ENCODE measurements around the gene KLF1. TPM values are rescaled to one million over a fixed set of nuclear protein-coding genes. Genes with fewer than 3 reads are reported as not detected.

Gene KLF1
- total and polyA plus RNA-seq, 4 experiments from 2014 or later: not detected

DNA sequence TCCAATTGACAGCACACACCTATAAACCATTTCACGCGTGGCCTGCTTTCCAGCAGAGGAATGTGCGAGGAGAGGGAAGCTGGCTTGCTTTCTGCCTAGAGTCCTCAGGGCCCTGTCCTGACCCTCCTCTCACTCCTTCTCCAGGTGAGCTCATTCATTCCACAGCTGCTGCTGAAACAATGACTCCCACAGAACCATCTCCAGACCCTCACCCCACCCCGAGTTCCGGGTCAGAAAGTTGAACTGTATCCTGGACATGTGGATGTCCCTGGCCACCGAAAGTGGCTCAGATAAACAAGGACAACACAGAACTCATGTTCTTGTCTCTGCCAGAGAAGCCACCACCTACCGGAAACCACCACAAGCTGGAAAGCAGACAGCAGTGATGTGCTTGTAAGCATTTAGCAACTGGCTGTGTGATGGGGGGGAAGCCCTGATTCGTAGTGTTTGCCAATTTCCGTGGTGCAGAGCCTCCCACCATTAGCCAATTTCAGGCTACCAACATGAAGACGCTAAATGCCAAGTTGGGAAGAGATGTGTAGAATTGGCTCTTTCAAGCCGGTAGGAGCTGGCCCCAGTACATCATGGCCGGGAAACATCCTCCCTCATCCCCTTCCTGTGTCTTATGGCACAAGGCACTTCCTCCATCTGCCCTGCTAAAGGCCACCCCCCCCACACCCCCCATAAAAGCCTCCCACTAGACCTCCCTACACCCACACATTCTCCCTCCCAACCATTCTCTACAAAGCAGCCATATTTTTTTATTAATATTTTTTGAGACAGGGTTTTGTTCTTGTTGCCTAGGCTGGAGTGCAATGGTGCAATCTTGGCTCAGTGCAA is 27.1 kb upstream of the KLF1 start:
- intact Hi-C loops (cut with micrococcal nuclease): no loop called here
- peaks cover 10 to 38% (median 21%) of the 10 kb centered on the region in 4 donors for H3K4me1 Mint-ChIP-seq
- H3K4me3 ChIP-seq (ENCODE audit: low read length in 2 of 2): peak overlapping the region; percentile 4 to 30
- H3K27ac ChIP-seq (ENCODE audit: low read depth, low read length): peak overlapping the region; percentile 40
- peak; percentile 55 to 78 (median 58) for DNase-seq
- peak overlapping the region in 7 of 8 donors; percentile 64 to 82 (median 77) for H3K4me3 Mint-ChIP-seq
- H3K27me3 ChIP-seq (ENCODE audit: insufficient read depth, low read length): no peaks in the 10 kb centered on the region
- H3K4me1 ChIP-seq (ENCODE audit: insufficient read depth, low read length): peaks cover 28% of the 10 kb centered on the region
- H3K36me3 ChIP-seq (ENCODE audit: insufficient read depth, low read length): no peaks in the 10 kb centered on the region
- peak overlapping the region; percentile 82 to 98 (median 91) for H3K27ac Mint-ChIP-seq
- no peaks in the 10 kb centered on the region for H3K27me3 Mint-ChIP-seq
- peaks cover 0 to under 1% of the 10 kb centered on the region in 2 donors for H3K36me3 Mint-ChIP-seq
- H3K9me3 Mint-ChIP-seq: peaks cover 0 to 5% (median 0%) of the 10 kb centered on the region in 8 donors
- POLR2A ChIA-PET (ENCODE audit: partially characterized antibody): interaction anchor here (0.6 to 3.9 kb wide), 17 partner anchors 9 to 1869 kb away, joined by 3 to 49 read pairs (median 3); partner anchors contain the start of genes CALR, FARSA, GADD45GIP1 and GCDH
- H3K9me3 ChIP-seq (ENCODE audit: control insufficient read depth in 1 of 2, low read length in 2 of 2): no peaks in the 10 kb centered on the region
- CTCF ChIA-PET (ENCODE audit: partially characterized antibody): interaction anchor here (0.6 to 4.8 kb wide), 8 partner anchors 10 to 156 kb away, joined by 3 to 29 read pairs (median 6); partner anchors contain the start of gene GCDH

DNA sequence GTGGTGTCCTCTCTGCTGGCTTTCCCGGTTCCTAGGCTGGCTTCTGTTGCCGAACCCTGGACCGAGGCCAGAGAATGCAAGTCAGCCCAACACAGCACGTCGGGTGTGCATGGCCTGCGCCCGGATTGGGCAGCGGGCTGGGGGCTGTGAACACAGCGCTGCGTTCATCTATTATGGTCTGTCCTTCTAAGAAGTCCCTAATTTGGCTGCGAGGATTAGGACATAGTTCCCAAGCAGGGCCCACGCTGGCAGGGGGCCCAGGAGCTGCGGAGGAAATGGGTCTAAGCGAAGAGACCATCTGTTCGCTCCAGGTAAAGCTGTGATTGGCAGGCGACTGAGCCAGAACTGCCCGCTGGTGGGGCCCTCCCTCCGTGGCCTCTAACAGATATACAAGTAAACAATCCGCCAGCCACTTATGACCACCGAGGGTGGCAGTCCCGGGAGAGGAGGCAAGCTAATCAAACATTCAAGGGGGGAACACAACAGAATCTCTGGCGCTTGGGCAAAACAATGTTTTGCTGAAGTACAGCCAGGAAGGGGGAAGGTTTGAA is 26.1 kb upstream of the KLF1 start:
- H3K36me3 Mint-ChIP-seq: no peaks in the 10 kb centered on the region
- peaks cover 21% of the 10 kb centered on the region for H3K4me1 ChIP-seq (ENCODE audit: insufficient read depth, low read length)

DNA sequence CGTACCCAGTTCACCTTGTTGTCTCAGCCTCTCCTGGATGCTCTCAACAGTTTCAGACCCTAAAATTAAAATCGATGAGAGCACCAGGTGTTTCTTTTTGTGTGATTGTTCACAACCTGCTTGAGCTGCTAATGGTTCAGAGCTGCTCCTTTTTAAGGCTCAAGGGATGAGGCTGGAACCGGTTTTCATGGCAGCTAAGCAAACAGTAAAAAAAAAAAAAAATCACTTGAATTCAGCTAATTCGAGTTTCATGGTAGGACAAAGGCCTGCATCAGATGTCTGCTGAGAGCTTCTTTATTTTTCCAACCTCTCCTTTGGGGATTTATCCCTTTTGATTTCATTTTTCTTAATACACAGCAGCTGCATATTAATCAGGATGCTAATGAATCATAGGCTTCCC is 25.6 kb upstream of the KLF1 start:
- Mint-ChIP-seq H3K36me3 (no peaks in the 10 kb centered on the region), H3K4me3 (no peak overlapping the region), H3K4me1 (peaks cover 9 to 29% (median 18%) of the 10 kb centered on the region in 4 donors), H3K9me3 (peaks cover 0 to 2% (median 0%) of the 10 kb centered on the region in 8 donors), H3K27ac (peak overlapping the region in 1 of 7 donors; percentile 81), H3K27me3 (no peaks in the 10 kb centered on the region)
- Histone ChIP-seq H3K4me1 (ENCODE audit: insufficient read depth, low read length) (peaks cover 21% of the 10 kb centered on the region), H3K36me3 (ENCODE audit: insufficient read depth, low read length) (no peaks in the 10 kb centered on the region), H3K27me3 (ENCODE audit: insufficient read depth, low read length) (no peaks in the 10 kb centered on the region), H3K27ac (ENCODE audit: low read depth, low read length) (no peak overlapping the region), H3K9me3 (ENCODE audit: control insufficient read depth in 1 of 2, low read length in 2 of 2) (no peaks in the 10 kb centered on the region), H3K4me3 (ENCODE audit: low read length in 2 of 2) (no peak overlapping the region)
- no peak for DNase-seq
- intact Hi-C loops (cut with micrococcal nuclease): no loop called here
- ChIA-PET CTCF (ENCODE audit: partially characterized antibody) (interaction anchor here (1.1 to 4.8 kb wide), 4 partner anchors 27 to 149 kb away, joined by 3 to 29 read pairs (median 8); no protein-coding TSS in a partner anchor), POLR2A (ENCODE audit: partially characterized antibody) (interaction anchor here (3.4 to 3.9 kb wide), 2 partner anchors 21 kb away, joined by 26 to 49 read pairs; partner anchors contain the start of genes FARSA and GCDH)

More for the DNA sequence above, 26.1 kb upstream of the KLF1 start:
- Mint-ChIP-seq H3K4me1 (peaks cover 9 to 29% (median 18%) of the 10 kb centered on the region in 4 donors), H3K27ac (peak overlapping the region in 5 of 7 donors; percentile 3 to 98 (median 88)), H3K9me3 (peaks cover 0 to 2% (median 0%) of the 10 kb centered on the region in 8 donors), H3K27me3 (no peaks in the 10 kb centered on the region), H3K4me3 (peak overlapping the region in 2 of 8 donors; percentile 5 to 31)
- no peaks in the 10 kb centered on the region for H3K9me3 ChIP-seq (ENCODE audit: control insufficient read depth in 1 of 2, low read length in 2 of 2)
- H3K4me3 ChIP-seq (ENCODE audit: low read length in 2 of 2): no peak overlapping the region
- H3K27me3 ChIP-seq (ENCODE audit: insufficient read depth, low read length): no peaks in the 10 kb centered on the region
- no peak overlapping the region for H3K27ac ChIP-seq (ENCODE audit: low read depth, low read length)
- ChIA-PET CTCF (ENCODE audit: partially characterized antibody) (interaction anchor here (0.6 to 4.8 kb wide), 6 partner anchors 28 to 149 kb away, joined by 3 to 29 read pairs (median 4); no protein-coding TSS in a partner anchor), POLR2A (ENCODE audit: partially characterized antibody) (interaction anchor here (0.6 to 3.9 kb wide), 11 partner anchors 11 to 1870 kb away, joined by 3 to 49 read pairs (median 4); partner anchors contain the start of genes CALR, FARSA, GADD45GIP1 and GCDH)
- intact Hi-C loops (cut with micrococcal nuclease): no loop called here
- DNase-seq: no peak
- no peaks in the 10 kb centered on the region for H3K36me3 ChIP-seq (ENCODE audit: insufficient read depth, low read length)

DNA sequence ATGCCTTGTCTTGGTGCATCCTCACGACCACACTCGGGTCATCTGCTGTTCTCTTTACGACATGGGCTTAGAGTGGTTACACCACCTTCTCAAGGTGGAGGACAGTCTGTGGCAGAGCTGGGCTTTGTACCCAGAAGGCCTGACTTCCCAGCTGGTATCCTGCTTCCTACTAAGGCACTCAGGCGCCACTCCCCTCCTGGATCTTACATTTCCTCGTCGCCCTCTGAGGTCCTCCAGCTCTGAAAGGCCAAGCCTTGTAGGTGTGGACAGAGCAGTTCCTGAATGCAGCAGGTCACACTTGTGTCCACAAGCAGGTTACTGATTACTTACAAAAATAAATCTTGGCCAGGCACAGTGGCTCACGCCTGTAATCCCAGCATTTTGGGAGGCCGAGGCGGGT is 20.2 kb upstream of the KLF1 start:
- POLR2A ChIA-PET (ENCODE audit: partially characterized antibody): interaction anchor here (0.5 kb wide), 1 partner anchor 288 kb away, joined by 5 read pairs; no protein-coding TSS in a partner anchor
- H3K27me3 Mint-ChIP-seq: no peaks in the 10 kb centered on the region
- no peak overlapping the region for H3K4me3 Mint-ChIP-seq
- CTCF ChIA-PET (ENCODE audit: partially characterized antibody): interaction anchor here (1.4 to 1.9 kb wide), 2 partner anchors 22 to 58 kb away, joined by 3 to 8 read pairs; no protein-coding TSS in a partner anchor
- no peaks in the 10 kb centered on the region for H3K36me3 Mint-ChIP-seq
- Histone ChIP-seq H3K4me3 (ENCODE audit: low read length in 2 of 2) (no peak overlapping the region), H3K4me1 (ENCODE audit: insufficient read depth, low read length) (no peaks in the 10 kb centered on the region), H3K36me3 (ENCODE audit: insufficient read depth, low read length) (no peaks in the 10 kb centered on the region), H3K27me3 (ENCODE audit: insufficient read depth, low read length) (no peaks in the 10 kb centered on the region), H3K9me3 (ENCODE audit: control insufficient read depth in 1 of 2, low read length in 2 of 2) (no peaks in the 10 kb centered on the region), H3K27ac (ENCODE audit: low read depth, low read length) (no peak overlapping the region)
- intact Hi-C loops (cut with micrococcal nuclease): no loop called here
- no peaks in the 10 kb centered on the region for H3K4me1 Mint-ChIP-seq
- H3K9me3 Mint-ChIP-seq: peaks cover 0 to 4% (median 0%) of the 10 kb centered on the region in 8 donors
- no peak for DNase-seq
- no peak overlapping the region for H3K27ac Mint-ChIP-seq

DNA sequence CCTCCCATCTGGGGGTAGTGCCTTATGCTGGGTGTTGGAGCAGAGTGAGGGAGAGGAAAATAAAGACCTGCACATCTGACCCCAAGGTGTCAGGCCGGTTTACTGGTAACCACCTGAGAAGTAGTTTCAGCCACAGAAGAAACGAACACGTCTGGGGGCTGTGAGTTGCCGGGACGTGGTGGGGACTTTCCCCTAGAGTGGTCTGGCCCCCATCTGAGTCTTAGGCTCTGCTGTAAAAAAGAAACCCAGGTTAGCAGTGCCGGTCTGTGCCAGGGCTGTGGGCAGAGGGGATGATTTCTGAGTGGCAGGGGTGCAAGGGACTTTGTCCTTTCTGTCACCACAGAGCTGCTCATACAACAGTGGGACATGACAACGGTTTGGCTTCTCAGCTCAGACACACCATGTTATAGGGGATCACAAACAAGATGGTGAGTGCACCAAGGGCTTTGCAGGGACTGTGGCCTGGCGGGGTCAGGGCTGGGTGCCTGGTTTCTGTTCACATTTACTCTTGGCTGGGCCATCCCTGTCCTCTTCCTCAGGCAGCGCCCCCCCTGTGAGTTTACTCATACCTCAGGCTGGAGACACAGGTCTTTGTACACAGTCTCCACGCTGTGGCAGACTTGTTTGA is 13.0 kb upstream of the KLF1 start:
- CTCF ChIA-PET (ENCODE audit: partially characterized antibody): interaction anchor here (2.9 kb wide), 1 partner anchor 14 kb away, joined by 11 read pairs; no protein-coding TSS in a partner anchor
- H3K27ac Mint-ChIP-seq: peak overlapping the region in 2 of 7 donors; percentile 10 to 29
- H3K4me1 ChIP-seq (ENCODE audit: insufficient read depth, low read length): no peaks in the 10 kb centered on the region
- peaks cover 8 to 26% of the 10 kb centered on the region in 2 donors for H3K36me3 Mint-ChIP-seq
- H3K4me3 Mint-ChIP-seq: no peak overlapping the region
- H3K9me3 Mint-ChIP-seq: peaks cover 0 to 2% (median 0%) of the 10 kb centered on the region in 8 donors
- H3K36me3 ChIP-seq (ENCODE audit: insufficient read depth, low read length): peaks cover 27% of the 10 kb centered on the region
- POLR2A ChIA-PET (ENCODE audit: partially characterized antibody): no interaction called here
- H3K4me1 Mint-ChIP-seq: no peaks in the 10 kb centered on the region
- H3K27ac ChIP-seq (ENCODE audit: low read depth, low read length): no peak overlapping the region
- no peaks in the 10 kb centered on the region for H3K27me3 ChIP-seq (ENCODE audit: insufficient read depth, low read length)
- H3K27me3 Mint-ChIP-seq: no peaks in the 10 kb centered on the region
- H3K9me3 ChIP-seq (ENCODE audit: control insufficient read depth in 1 of 2, low read length in 2 of 2): no peaks in the 10 kb centered on the region
- DNase-seq: no peak
- intact Hi-C loops (cut with micrococcal nuclease): no loop called here
- no peak overlapping the region for H3K4me3 ChIP-seq (ENCODE audit: low read length in 2 of 2)

DNA sequence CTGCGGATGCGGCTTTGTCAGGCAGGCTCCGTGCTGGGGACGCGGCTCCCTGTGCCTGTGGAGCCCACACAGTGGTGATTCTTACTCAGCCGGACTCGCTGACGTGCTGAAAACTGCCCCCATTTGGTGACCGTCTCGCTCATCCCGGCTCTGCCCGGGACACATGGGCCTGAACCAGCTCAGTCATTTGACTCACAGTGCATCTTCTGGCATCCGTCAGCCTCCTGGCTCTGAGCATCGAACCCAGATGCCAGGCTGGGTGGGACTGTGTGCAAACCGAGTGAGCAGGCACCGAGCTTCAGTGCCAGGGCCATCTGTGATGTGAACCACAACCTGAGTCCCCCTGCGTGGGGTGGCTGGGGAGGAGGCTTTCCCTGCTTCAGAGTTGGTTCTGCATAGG is 9.5 kb upstream of the KLF1 start:
- H3K4me1 ChIP-seq (ENCODE audit: insufficient read depth, low read length): peaks cover 10% of the 10 kb centered on the region
- H3K4me3 Mint-ChIP-seq: no peak overlapping the region
- peaks cover 21 to 40% of the 10 kb centered on the region in 2 donors for H3K36me3 Mint-ChIP-seq
- intact Hi-C loops (cut with micrococcal nuclease): no loop called here
- ChIA-PET POLR2A (ENCODE audit: partially characterized antibody) (interaction anchor here (0.9 kb wide), 2 partner anchors 12 to 15 kb away, joined by 3 to 4 read pairs; no protein-coding TSS in a partner anchor), CTCF (ENCODE audit: partially characterized antibody) (interaction anchor here (1.0 to 1.3 kb wide), 2 partner anchors 11 to 69 kb away, joined by 3 read pairs; no protein-coding TSS in a partner anchor)
- H3K27me3 ChIP-seq (ENCODE audit: insufficient read depth, low read length): no peaks in the 10 kb centered on the region
- H3K27me3 Mint-ChIP-seq: no peaks in the 10 kb centered on the region
- peaks cover 31% of the 10 kb centered on the region for H3K36me3 ChIP-seq (ENCODE audit: insufficient read depth, low read length)
- peaks cover 2 to 14% (median 8%) of the 10 kb centered on the region in 4 donors for H3K4me1 Mint-ChIP-seq
- H3K4me3 ChIP-seq (ENCODE audit: low read length in 2 of 2): no peak overlapping the region
- no peak overlapping the region for H3K27ac ChIP-seq (ENCODE audit: low read depth, low read length)
- no peak for DNase-seq
- H3K9me3 ChIP-seq (ENCODE audit: control insufficient read depth in 1 of 2, low read length in 2 of 2): no peaks in the 10 kb centered on the region
- no peak overlapping the region for H3K27ac Mint-ChIP-seq
- H3K9me3 Mint-ChIP-seq: no peaks in the 10 kb centered on the region

Data from CD4-positive, alpha-beta memory T cell (primary cell).